ENCODE measurements around the gene HECTD4. TPM values are rescaled to one million over a fixed set of nuclear protein-coding genes. Genes with fewer than 3 reads are reported as not detected.

Gene HECTD4
- total and polyA plus RNA-seq, 4 donors: 4.3 to 80.1 (median 25.5) TPM

DNA sequence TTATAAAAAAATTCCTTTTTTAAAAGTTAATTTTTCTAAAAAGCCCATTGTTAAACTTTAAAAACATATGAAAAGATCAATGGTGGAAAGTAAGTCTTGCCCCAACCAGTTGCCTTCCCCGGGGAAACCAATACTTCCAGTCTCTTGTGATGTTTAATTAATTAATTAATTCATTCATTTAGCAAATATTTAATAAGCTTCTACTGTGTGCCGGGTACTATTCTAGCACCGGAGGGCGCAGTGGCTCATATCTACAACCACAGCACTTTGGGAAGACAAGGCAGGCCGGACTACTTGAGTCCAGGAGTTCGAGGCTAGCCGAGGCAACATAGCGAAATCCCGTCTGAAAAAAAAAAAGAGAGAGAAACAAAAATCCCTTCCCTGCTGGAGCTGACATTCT lies 87.4 kb downstream of the HECTD4 start:
- no peaks in the 10 kb centered on the region for H3K27me3 ChIP-seq (ENCODE audit: control insufficient read depth in 4 of 4, insufficient read depth in 4 of 4, low read length in 3 of 4)
- H3K4me1 ChIP-seq (ENCODE audit: control insufficient read depth in 4 of 4, insufficient read depth in 4 of 4, low read length in 3 of 4): no peaks in the 10 kb centered on the region
- no peaks in the 10 kb centered on the region for H3K9me3 ChIP-seq (ENCODE audit: control insufficient read depth in 4 of 4, low read length in 3 of 4)
- no peak overlapping the region for H3K9ac ChIP-seq (ENCODE audit: low read depth in 1 of 2, low read length in 2 of 2)
- no peak overlapping the region for H3K4me3 ChIP-seq (ENCODE audit: low read depth in 1 of 3, low read length in 3 of 3)
- TF ChIP-seq NR2F2 (IDR thresholded peaks at IDR 0.05) (no peak), RAD21 (IDR thresholded peaks at IDR 0.05) (peak; percentile 21 to 35), YY1 (IDR thresholded peaks at IDR 0.05) (no peak), FOXA2 (IDR thresholded peaks at IDR 0.05) (no peak), JUND (IDR thresholded peaks at IDR 0.05) (no peak), GABPA (IDR thresholded peaks at IDR 0.05 in 1 of 2, conservative IDR thresholded peaks at IDR 0.05 in 1 of 2) (no peak), TAF1 (conservative IDR thresholded peaks at IDR 0.05) (no peak)
- 95% methylated on average over 9 of the region's 9 CpGs for WGBS
- peaks cover 0 to 17% (median 6%) of the 10 kb centered on the region in 4 donors for H3K36me3 ChIP-seq (ENCODE audit: control insufficient read depth in 4 of 4, insufficient read depth in 3 of 4, low read depth in 1 of 4, low read length in 3 of 4)
- DNase-seq (ENCODE audit: low spot score): no peak
- H3K27ac ChIP-seq (ENCODE audit: low read depth in 1 of 2, low read length in 2 of 2): no peak overlapping the region

GRCh38 chr12:112288638-112289037 lies 93.6 kb downstream of the HECTD4 start:
- Histone ChIP-seq H3K4me3 (ENCODE audit: low read depth in 1 of 3, low read length in 3 of 3) (no peak overlapping the region), H3K36me3 (ENCODE audit: control insufficient read depth in 4 of 4, insufficient read depth in 3 of 4, low read depth in 1 of 4, low read length in 3 of 4) (peaks cover 0 to 2% (median 2%) of the 10 kb centered on the region in 4 donors), H3K27ac (ENCODE audit: low read depth in 1 of 2, low read length in 2 of 2) (no peak overlapping the region), H3K9ac (ENCODE audit: low read depth in 1 of 2, low read length in 2 of 2) (no peak overlapping the region), H3K4me1 (ENCODE audit: control insufficient read depth in 4 of 4, insufficient read depth in 4 of 4, low read length in 3 of 4) (peaks cover 0 to 18% (median 15%) of the 10 kb centered on the region in 4 donors), H3K9me3 (ENCODE audit: control insufficient read depth in 4 of 4, low read length in 3 of 4) (peaks cover 0 to 2% (median 2%) of the 10 kb centered on the region in 4 donors), H3K27me3 (ENCODE audit: control insufficient read depth in 4 of 4, insufficient read depth in 4 of 4, low read length in 3 of 4) (no peaks in the 10 kb centered on the region)
- 100% methylated on average over 1 of the region's 1 CpG for WGBS
- TF ChIP-seq HNF4G (IDR thresholded peaks at IDR 0.05) (no peak), EGR1 (IDR thresholded peaks at IDR 0.05; ENCODE audit: low read depth in 2 of 2) (no peak), FOXA2 (IDR thresholded peaks at IDR 0.05) (no peak), CTCF (IDR thresholded peaks at IDR 0.05; ENCODE audit: low read depth, low read length, missing input control) (no peak)
- TF ChIP-seq, protein P1, sequence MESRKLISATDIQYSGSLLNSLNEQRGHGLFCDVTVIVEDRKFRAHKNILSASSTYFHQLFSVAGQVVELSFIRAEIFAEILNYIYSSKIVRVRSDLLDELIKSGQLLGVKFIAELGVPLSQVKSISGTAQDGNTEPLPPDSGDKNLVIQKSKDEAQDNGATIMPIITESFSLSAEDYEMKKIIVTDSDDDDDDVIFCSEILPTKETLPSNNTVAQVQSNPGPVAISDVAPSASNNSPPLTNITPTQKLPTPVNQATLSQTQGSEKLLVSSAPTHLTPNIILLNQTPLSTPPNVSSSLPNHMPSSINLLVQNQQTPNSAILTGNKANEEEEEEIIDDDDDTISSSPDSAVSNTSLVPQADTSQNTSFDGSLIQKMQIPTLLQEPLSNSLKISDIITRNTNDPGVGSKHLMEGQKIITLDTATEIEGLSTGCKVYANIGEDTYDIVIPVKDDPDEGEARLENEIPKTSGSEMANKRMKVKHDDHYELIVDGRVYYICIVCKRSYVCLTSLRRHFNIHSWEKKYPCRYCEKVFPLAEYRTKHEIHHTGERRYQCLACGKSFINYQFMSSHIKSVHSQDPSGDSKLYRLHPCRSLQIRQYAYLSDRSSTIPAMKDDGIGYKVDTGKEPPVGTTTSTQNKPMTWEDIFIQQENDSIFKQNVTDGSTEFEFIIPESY (IDR thresholded peaks at IDR 0.05): no peak
- DNase-seq (ENCODE audit: low spot score): no peak

- no peak for DNase-seq (ENCODE audit: low spot score)
- peaks cover 0 to 2% (median 2%) of the 10 kb centered on the region in 4 donors for H3K9me3 ChIP-seq (ENCODE audit: control insufficient read depth in 4 of 4, low read length in 3 of 4)
- H3K27me3 ChIP-seq (ENCODE audit: control insufficient read depth in 4 of 4, insufficient read depth in 4 of 4, low read length in 3 of 4): no peaks in the 10 kb centered on the region
- 39% methylated on average over 5 of the region's 5 CpGs for WGBS
- H3K27ac ChIP-seq (ENCODE audit: low read depth in 1 of 2, low read length in 2 of 2): no peak overlapping the region
- H3K36me3 ChIP-seq (ENCODE audit: control insufficient read depth in 4 of 4, insufficient read depth in 3 of 4, low read depth in 1 of 4, low read length in 3 of 4): peaks cover 0 to 2% (median 0%) of the 10 kb centered on the region in 4 donors
- no peak overlapping the region for H3K9ac ChIP-seq (ENCODE audit: low read depth in 1 of 2, low read length in 2 of 2)
- TF ChIP-seq JUND (IDR thresholded peaks at IDR 0.05): peak; percentile 54 to 56
- peak; percentile 84 for TF ChIP-seq FOXA1 (IDR thresholded peaks at IDR 0.05)
- no peak for TF ChIP-seq EGR1 (IDR thresholded peaks at IDR 0.05; ENCODE audit: low read depth in 2 of 2)
- TF ChIP-seq GABPA (IDR thresholded peaks at IDR 0.05 in 1 of 2, conservative IDR thresholded peaks at IDR 0.05 in 1 of 2): no peak
- TF ChIP-seq SP1 (IDR thresholded peaks at IDR 0.05): peak; percentile 35
- peak; percentile 34 to 36 for TF ChIP-seq RAD21 (IDR thresholded peaks at IDR 0.05)
- TF ChIP-seq CTCF (IDR thresholded peaks at IDR 0.05; ENCODE audit: low read depth, low read length, missing input control): no peak
- peak; percentile 83 to 84 for TF ChIP-seq HNF4A (conservative IDR thresholded peaks at IDR 0.05)
- TF ChIP-seq NR2F2 (IDR thresholded peaks at IDR 0.05): no peak
- TF ChIP-seq FOXA2 (IDR thresholded peaks at IDR 0.05): peak; percentile 79
- TF ChIP-seq, protein P2, sequence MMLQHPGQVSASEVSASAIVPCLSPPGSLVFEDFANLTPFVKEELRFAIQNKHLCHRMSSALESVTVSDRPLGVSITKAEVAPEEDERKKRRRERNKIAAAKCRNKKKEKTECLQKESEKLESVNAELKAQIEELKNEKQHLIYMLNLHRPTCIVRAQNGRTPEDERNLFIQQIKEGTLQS (IDR thresholded peaks at IDR 0.05): peak; percentile 20
- peak; percentile 77 for TF ChIP-seq RXRA (IDR thresholded peaks at IDR 0.05)
- TF ChIP-seq, protein P3, sequence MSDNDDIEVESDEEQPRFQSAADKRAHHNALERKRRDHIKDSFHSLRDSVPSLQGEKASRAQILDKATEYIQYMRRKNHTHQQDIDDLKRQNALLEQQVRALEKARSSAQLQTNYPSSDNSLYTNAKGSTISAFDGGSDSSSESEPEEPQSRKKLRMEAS (IDR thresholded peaks at IDR 0.05): peak; percentile 44
- TF ChIP-seq HNF4G (IDR thresholded peaks at IDR 0.05): peak; percentile 41
- TF ChIP-seq, protein P1 (IDR thresholded peaks at IDR 0.05): peak; percentile 72
- TF ChIP-seq YY1 (IDR thresholded peaks at IDR 0.05): peak; percentile 81
- H3K4me1 ChIP-seq (ENCODE audit: control insufficient read depth in 4 of 4, insufficient read depth in 4 of 4, low read length in 3 of 4): peaks cover 0 to 18% (median 15%) of the 10 kb centered on the region in 4 donors
- no peak overlapping the region for H3K4me3 ChIP-seq (ENCODE audit: low read depth in 1 of 3, low read length in 3 of 3)
Measured at GRCh38 chr12:112285600-112286401, 96.4 kb downstream of the HECTD4 start.

Data from liver (tissue), 9 donors.